Neural cell (in vitro differentiated cells): ENCODE data around the gene INPP5A. TPM values are rescaled to one million over a fixed set of nuclear protein-coding genes. Genes with fewer than 3 reads are reported as not detected.

Experiments used
- H2AFZ ChIP-seq: fragments of 200-600, 300-800 bp; sonication (generic), shearing (Covaris generic); 2 replicates; pipeline ENCODE4 v1.6.0; 2014; ENCODE audit warnings: low read depth, mild to moderate bottlenecking, antibody characterized with exemption, low read length, moderate library complexity
- H3F3A ChIP-seq: fragments of 200-600 bp; shearing (Covaris generic); 2 replicates; pipeline ENCODE4 v1.6.1; 2016; ENCODE audit warnings: mild to moderate bottlenecking, moderate library complexity, mixed read lengths, antibody characterized with exemption, low read length; ENCODE audit not compliant: insufficient read depth, poor library complexity, severe bottlenecking
- H3K27ac ChIP-seq: fragments of 200-600, 300-800 bp; sonication (generic), shearing (Covaris generic); 2 replicates; pipeline ENCODE4 v1.5.1; 2014; ENCODE audit warnings: mild to moderate bottlenecking, low read length, moderate library complexity
- H3K27me3 ChIP-seq: fragments of 300-800, 200-600 bp; sonication (generic), shearing (Covaris generic); 2 replicates; pipeline ENCODE4 v1.6.0; 2014; ENCODE audit warnings: mild to moderate bottlenecking, low read depth, low read length, moderate library complexity; ENCODE audit not compliant: insufficient read depth
- H3K36me3 ChIP-seq: fragments of 300-800, 200-600 bp; sonication (generic), shearing (Covaris generic); 2 replicates; pipeline ENCODE4 v1.5.1; 2014; ENCODE audit warnings: mild to moderate bottlenecking, antibody characterized with exemption, low read length, moderate library complexity; ENCODE audit not compliant: insufficient read depth
- H3K4me2 ChIP-seq: fragments of 300-800, 200-600 bp; sonication (generic), shearing (Covaris generic); 2 replicates; pipeline ENCODE4 v1.6.0; 2014; ENCODE audit warnings: mild to moderate bottlenecking, low read length
- H3K4me3 ChIP-seq: fragments of 300-800, 200-600 bp; sonication (generic), shearing (Covaris generic); 2 replicates; pipeline ENCODE4 v1.5.1; 2014; ENCODE audit warnings: mild to moderate bottlenecking, low read length, moderate library complexity
- H3K79me2 ChIP-seq: fragments of 200-600 bp; shearing (Covaris generic); replicated peaks from 2 replicates; pipeline ENCODE4 v1.6.0; 2014; ENCODE audit warnings: mild to moderate bottlenecking, low read length, moderate library complexity; ENCODE audit not compliant: insufficient read depth
- H3K9ac ChIP-seq: fragments of 300-800, 200-600 bp; sonication (generic), shearing (Covaris generic); 2 replicates; pipeline ENCODE4 v1.6.1; 2016; ENCODE audit warnings: mild to moderate bottlenecking, low read length, mixed read lengths
- H3K9me2 ChIP-seq: fragments of 200-600 bp; shearing (Covaris generic); 2 replicates; pipeline ENCODE4 v1.6.1; 2016; ENCODE audit warnings: mild to moderate bottlenecking, low read length, mixed read lengths; ENCODE audit not compliant: insufficient read depth
- H3K9me3 ChIP-seq: fragments of 200-600, 300-800 bp; sonication (generic), shearing (Covaris generic); 2 replicates; pipeline ENCODE4 v1.6.1; 2016; ENCODE audit warnings: mild to moderate bottlenecking, mixed run types, low read length, moderate library complexity, mixed read lengths
- H4K20me1 ChIP-seq: fragments of 200-600 bp; shearing (Covaris generic); 2 replicates; pipeline ENCODE4 v1.6.1; 2016; ENCODE audit warnings: mild to moderate bottlenecking, mixed run types; ENCODE audit not compliant: insufficient read depth
- EP300 ChIP-seq: fragments of 450-650 bp; conservative IDR thresholded peaks from 2 replicates; pipeline ENCODE4 v1.6.1; 2014; ENCODE audit warnings: antibody characterized with exemption, mild to moderate bottlenecking, moderate library complexity; ENCODE audit not compliant: poor library complexity, severe bottlenecking
- EZH2 ChIP-seq: fragments of 200-600, 300-800 bp; shearing (Covaris generic), sonication (generic); IDR thresholded peaks from 2 replicates; pipeline ENCODE4 v1.6.1; 2014; ENCODE audit warnings: antibody characterized with exemption, low read length, borderline replicate concordance, mild to moderate bottlenecking; ENCODE audit not compliant: insufficient read depth, poor library complexity, severe bottlenecking
- MXI1 ChIP-seq: fragments of 450-650 bp; conservative IDR thresholded peaks from 2 replicates; pipeline ENCODE4 v1.6.1; 2014; ENCODE audit warnings: antibody characterized with exemption, mild to moderate bottlenecking; ENCODE audit not compliant: poor library complexity, severe bottlenecking
- POLR2AphosphoS5 ChIP-seq: IDR thresholded peaks from 2 replicates; pipeline ENCODE4 v1.6.1; 2012
- RAD21 ChIP-seq: fragments of 450-650 bp; conservative IDR thresholded peaks from 2 replicates; pipeline ENCODE4 v1.6.1; 2014; ENCODE audit warnings: antibody characterized with exemption, mild to moderate bottlenecking, moderate library complexity
- SMC3 ChIP-seq: fragments of 450-650 bp; conservative IDR thresholded peaks from 2 replicates; pipeline ENCODE4 v1.6.1; 2014; ENCODE audit warnings: antibody characterized with exemption, mild to moderate bottlenecking, moderate library complexity; ENCODE audit not compliant: poor library complexity
- TAF1 ChIP-seq: IDR thresholded peaks from 2 replicates; pipeline ENCODE4 v1.6.1; 2012; ENCODE audit warnings: low read depth
- polyA plus RNA-seq: library from polyadenylated mRNA; depleted of rRNA; stranded (reverse); fragments of >200 nt; gene quantifications from 2 replicates; pipeline ENCODE4 v1.2.3, GENCODE V29; 2014
- TF ChIP-seq, protein P1 (sequence below): fragments of 450-650 bp; IDR thresholded peaks from 2 replicates; pipeline ENCODE4 v1.5.1; 2014; ENCODE audit warnings: antibody characterized with exemption, mild to moderate bottlenecking, moderate library complexity; ENCODE audit not compliant: poor library complexity, severe bottlenecking
- TF ChIP-seq, protein P2 (sequence below): IDR thresholded peaks from 2 replicates; pipeline ENCODE4 v1.6.1; 2012; ENCODE audit warnings: borderline replicate concordance

The INPP5A gene
- polyA plus RNA-seq, 1 donor from 2014 or later: 48.8 TPM

DNA sequence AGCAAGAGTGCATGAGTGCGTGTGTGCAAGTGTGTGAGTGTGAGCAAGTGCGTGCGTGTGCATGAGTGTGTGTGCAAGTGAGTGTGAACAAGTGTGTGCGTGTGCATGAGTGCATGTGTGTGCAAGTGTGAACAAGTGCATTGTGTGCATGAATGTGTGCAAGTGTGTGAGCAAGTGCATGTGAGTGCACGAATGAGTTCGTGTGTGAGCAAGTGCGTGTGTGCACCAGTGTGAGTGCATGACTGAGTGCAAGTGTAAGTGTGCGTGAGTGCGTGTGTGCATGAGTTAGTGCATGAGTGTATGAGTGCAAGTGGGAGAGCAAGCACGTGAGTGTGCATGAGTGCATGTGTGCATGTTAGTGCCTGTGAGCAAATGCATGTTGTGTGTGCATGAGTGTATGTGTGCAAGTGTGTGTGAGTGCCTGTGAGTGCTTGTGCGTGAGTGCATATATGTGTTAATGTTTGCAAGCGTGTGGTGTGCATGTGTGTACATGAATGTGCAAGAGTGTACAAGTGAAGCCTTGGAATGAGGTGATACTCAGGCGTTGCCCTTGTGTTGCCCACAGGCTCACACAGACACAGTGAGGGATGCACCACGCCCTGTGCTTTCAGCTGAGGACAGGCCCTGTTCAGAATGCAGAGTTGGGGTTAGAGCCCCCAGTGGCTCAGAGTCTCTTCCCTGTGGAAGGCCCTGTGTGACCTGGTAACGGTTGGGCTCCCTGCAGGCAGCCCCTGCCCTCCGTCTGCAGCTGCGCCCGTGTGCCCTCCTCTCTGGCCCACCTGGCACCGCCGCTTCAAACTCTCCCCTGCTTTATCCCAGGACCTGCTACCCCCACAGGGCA, 151.2 kb downstream of the INPP5A start:
- no peak overlapping the region for H3K4me2 ChIP-seq
- H4K20me1 ChIP-seq: no peaks in the 10 kb centered on the region
- no peaks in the 10 kb centered on the region for H3K9me3 ChIP-seq
- no peaks in the 10 kb centered on the region for H3K79me2 ChIP-seq
- TF ChIP-seq, protein P1, sequence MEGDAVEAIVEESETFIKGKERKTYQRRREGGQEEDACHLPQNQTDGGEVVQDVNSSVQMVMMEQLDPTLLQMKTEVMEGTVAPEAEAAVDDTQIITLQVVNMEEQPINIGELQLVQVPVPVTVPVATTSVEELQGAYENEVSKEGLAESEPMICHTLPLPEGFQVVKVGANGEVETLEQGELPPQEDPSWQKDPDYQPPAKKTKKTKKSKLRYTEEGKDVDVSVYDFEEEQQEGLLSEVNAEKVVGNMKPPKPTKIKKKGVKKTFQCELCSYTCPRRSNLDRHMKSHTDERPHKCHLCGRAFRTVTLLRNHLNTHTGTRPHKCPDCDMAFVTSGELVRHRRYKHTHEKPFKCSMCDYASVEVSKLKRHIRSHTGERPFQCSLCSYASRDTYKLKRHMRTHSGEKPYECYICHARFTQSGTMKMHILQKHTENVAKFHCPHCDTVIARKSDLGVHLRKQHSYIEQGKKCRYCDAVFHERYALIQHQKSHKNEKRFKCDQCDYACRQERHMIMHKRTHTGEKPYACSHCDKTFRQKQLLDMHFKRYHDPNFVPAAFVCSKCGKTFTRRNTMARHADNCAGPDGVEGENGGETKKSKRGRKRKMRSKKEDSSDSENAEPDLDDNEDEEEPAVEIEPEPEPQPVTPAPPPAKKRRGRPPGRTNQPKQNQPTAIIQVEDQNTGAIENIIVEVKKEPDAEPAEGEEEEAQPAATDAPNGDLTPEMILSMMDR: no peak
- no peak for TF ChIP-seq RAD21
- no peak for TF ChIP-seq EP300
- no peak for TF ChIP-seq TAF1
- no peak for TF ChIP-seq POLR2AphosphoS5
- TF ChIP-seq SMC3: no peak
- TF ChIP-seq MXI1: no peak
- TF ChIP-seq, protein P2, sequence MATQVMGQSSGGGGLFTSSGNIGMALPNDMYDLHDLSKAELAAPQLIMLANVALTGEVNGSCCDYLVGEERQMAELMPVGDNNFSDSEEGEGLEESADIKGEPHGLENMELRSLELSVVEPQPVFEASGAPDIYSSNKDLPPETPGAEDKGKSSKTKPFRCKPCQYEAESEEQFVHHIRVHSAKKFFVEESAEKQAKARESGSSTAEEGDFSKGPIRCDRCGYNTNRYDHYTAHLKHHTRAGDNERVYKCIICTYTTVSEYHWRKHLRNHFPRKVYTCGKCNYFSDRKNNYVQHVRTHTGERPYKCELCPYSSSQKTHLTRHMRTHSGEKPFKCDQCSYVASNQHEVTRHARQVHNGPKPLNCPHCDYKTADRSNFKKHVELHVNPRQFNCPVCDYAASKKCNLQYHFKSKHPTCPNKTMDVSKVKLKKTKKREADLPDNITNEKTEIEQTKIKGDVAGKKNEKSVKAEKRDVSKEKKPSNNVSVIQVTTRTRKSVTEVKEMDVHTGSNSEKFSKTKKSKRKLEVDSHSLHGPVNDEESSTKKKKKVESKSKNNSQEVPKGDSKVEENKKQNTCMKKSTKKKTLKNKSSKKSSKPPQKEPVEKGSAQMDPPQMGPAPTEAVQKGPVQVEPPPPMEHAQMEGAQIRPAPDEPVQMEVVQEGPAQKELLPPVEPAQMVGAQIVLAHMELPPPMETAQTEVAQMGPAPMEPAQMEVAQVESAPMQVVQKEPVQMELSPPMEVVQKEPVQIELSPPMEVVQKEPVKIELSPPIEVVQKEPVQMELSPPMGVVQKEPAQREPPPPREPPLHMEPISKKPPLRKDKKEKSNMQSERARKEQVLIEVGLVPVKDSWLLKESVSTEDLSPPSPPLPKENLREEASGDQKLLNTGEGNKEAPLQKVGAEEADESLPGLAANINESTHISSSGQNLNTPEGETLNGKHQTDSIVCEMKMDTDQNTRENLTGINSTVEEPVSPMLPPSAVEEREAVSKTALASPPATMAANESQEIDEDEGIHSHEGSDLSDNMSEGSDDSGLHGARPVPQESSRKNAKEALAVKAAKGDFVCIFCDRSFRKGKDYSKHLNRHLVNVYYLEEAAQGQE: no peak
- H3K36me3 ChIP-seq: no peaks in the 10 kb centered on the region
- H2AFZ ChIP-seq: no peak overlapping the region
- no peaks in the 10 kb centered on the region for H3F3A ChIP-seq
- no peak overlapping the region for H3K4me3 ChIP-seq
- H3K27ac ChIP-seq: no peak overlapping the region
- H3K9ac ChIP-seq: no peak overlapping the region
- H3K27me3 ChIP-seq: no peaks in the 10 kb centered on the region
- no peaks in the 10 kb centered on the region for H3K9me2 ChIP-seq

DNA sequence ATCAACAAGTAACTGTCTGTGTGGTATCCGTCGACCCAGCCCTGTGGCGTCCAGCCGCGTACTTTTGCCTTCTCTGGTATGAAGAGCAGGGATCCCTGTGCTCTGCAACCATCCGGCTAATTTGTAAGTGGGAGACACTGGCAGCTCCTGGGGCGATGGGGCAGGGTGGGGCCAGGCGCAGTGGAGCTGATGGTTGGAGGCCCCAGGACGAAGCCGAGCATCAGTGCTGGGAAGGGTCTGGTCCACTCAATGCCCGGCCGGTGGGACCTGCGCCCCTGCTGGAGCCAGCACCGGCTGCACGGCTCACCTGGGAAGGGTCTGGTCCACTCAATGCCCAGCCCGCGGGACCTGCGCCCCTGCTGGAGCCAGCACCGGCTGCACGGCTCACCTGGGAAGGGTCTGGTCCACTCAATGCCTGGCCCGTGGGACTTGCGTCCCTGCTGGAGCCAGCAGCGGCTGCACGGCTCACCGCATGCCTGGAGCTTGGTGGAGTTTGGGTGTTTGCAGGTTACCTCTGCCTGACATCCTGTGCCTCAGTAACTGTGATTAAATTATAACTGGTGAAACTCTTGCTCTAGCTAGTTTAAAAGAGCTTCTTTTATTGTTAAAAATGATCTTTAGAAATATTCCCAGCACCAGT, 152.3 kb downstream of the INPP5A start:
- Histone ChIP-seq H3K27ac (no peak overlapping the region), H3K79me2 (no peaks in the 10 kb centered on the region), H4K20me1 (no peaks in the 10 kb centered on the region), H3K36me3 (no peaks in the 10 kb centered on the region), H3F3A (no peaks in the 10 kb centered on the region), H3K4me2 (no peak overlapping the region), H3K9me2 (no peaks in the 10 kb centered on the region), H3K4me3 (no peak overlapping the region), H3K27me3 (no peaks in the 10 kb centered on the region), H3K9ac (no peak overlapping the region), H2AFZ (no peak overlapping the region), H3K9me3 (no peaks in the 10 kb centered on the region)
- TF ChIP-seq, protein P2: no peak
- TF ChIP-seq TAF1 (no peak), MXI1 (no peak), POLR2AphosphoS5 (no peak), EP300 (no peak), EZH2 (no peak), RAD21 (no peak), SMC3 (no peak)
- TF ChIP-seq, protein P1: no peak
